ENCODE results near the gene RIGI.

Gene RIGI

GRCh38 chr9:32500768-32501167 is 25.2 kb downstream of the RIGI start:
- ChIA-PET CTCF (no interaction called here), POLR2A (no interaction called here)
- DNase-seq (ENCODE audit: extremely low spot score), result no peak
- no peak for TF ChIP-seq LEF1 (IDR thresholded peaks at IDR 0.05; ENCODE audit: borderline replicate concordance)
- no peak for TF ChIP-seq FOXA1 (IDR thresholded peaks at IDR 0.05)
- no peak for TF ChIP-seq PKNOX1 (IDR thresholded peaks at IDR 0.05)
- TF ChIP-seq SUZ12 (IDR thresholded peaks at IDR 0.05), result no peak
- no peak for TF ChIP-seq TARDBP (IDR thresholded peaks at IDR 0.05)
- no peak for TF ChIP-seq ARNT (IDR thresholded peaks at IDR 0.05)
- TF ChIP-seq CTBP1 (IDR thresholded peaks at IDR 0.05; ENCODE audit: borderline replicate concordance), result no peak

- DNase-seq (ENCODE audit: extremely low spot score), result no peak
- TF ChIP-seq SUZ12 (IDR thresholded peaks at IDR 0.05) (no peak), PKNOX1 (IDR thresholded peaks at IDR 0.05) (no peak), L3MBTL2 (conservative IDR thresholded peaks at IDR 0.05) (no peak), ZNF384 (IDR thresholded peaks at IDR 0.05) (no peak), TARDBP (IDR thresholded peaks at IDR 0.05) (no peak), LEF1 (IDR thresholded peaks at IDR 0.05; ENCODE audit: borderline replicate concordance) (no peak), FOXK2 (IDR thresholded peaks at IDR 0.05) (no peak), HDGF (IDR thresholded peaks at IDR 0.05; ENCODE audit: borderline replicate concordance) (no peak), CTBP1 (IDR thresholded peaks at IDR 0.05; ENCODE audit: borderline replicate concordance) (no peak), BHLHE40 (IDR thresholded peaks at IDR 0.05; ENCODE audit: borderline replicate concordance) (no peak), NFRKB (IDR thresholded peaks at IDR 0.05) (no peak), ARNT (IDR thresholded peaks at IDR 0.05) (no peak), ELF4 (IDR thresholded peaks at IDR 0.05) (no peak), FOXM1 (IDR thresholded peaks at IDR 0.05; ENCODE audit: borderline replicate concordance) (no peak), FOXA1 (IDR thresholded peaks at IDR 0.05) (no peak)
- POLR2A ChIA-PET, result no interaction called here
- CTCF ChIA-PET, result no interaction called here
These were observed 28.1 kb downstream of the RIGI start for GRCh38 chr9:32497921-32498320.

GRCh38 chr9:32490601-32491000 is 35.4 kb downstream of the RIGI start:
- CTCF ChIA-PET, result no interaction called here
- POLR2A ChIA-PET, result no interaction called here
- TF ChIP-seq L3MBTL2 (conservative IDR thresholded peaks at IDR 0.05), result no peak
- TF ChIP-seq FOXM1 (IDR thresholded peaks at IDR 0.05; ENCODE audit: borderline replicate concordance), result no peak
- no peak for TF ChIP-seq ARNT (IDR thresholded peaks at IDR 0.05)
- TF ChIP-seq NFRKB (IDR thresholded peaks at IDR 0.05), result no peak
- TF ChIP-seq SP1 (IDR thresholded peaks at IDR 0.05), result no peak
- no peak for TF ChIP-seq FOXA1 (IDR thresholded peaks at IDR 0.05)
- no peak for TF ChIP-seq PKNOX1 (IDR thresholded peaks at IDR 0.05)
- no peak for TF ChIP-seq ELF4 (IDR thresholded peaks at IDR 0.05)
- no peak for TF ChIP-seq LEF1 (IDR thresholded peaks at IDR 0.05; ENCODE audit: borderline replicate concordance)
- no peak for TF ChIP-seq FOXK2 (IDR thresholded peaks at IDR 0.05)
- TF ChIP-seq HDGF (IDR thresholded peaks at IDR 0.05; ENCODE audit: borderline replicate concordance), result no peak
- no peak for TF ChIP-seq ZNF384 (IDR thresholded peaks at IDR 0.05)
- no peak for TF ChIP-seq CTBP1 (IDR thresholded peaks at IDR 0.05; ENCODE audit: borderline replicate concordance)
- TF ChIP-seq SUZ12 (IDR thresholded peaks at IDR 0.05), result no peak
- TF ChIP-seq TARDBP (IDR thresholded peaks at IDR 0.05), result no peak
- TF ChIP-seq BHLHE40 (IDR thresholded peaks at IDR 0.05; ENCODE audit: borderline replicate concordance), result no peak
- no peak for DNase-seq (ENCODE audit: extremely low spot score)

- TF ChIP-seq FOXA1 (IDR thresholded peaks at IDR 0.05) (no peak), CTBP1 (IDR thresholded peaks at IDR 0.05; ENCODE audit: borderline replicate concordance) (no peak), LEF1 (IDR thresholded peaks at IDR 0.05; ENCODE audit: borderline replicate concordance) (no peak), BHLHE40 (IDR thresholded peaks at IDR 0.05; ENCODE audit: borderline replicate concordance) (no peak), ZNF384 (IDR thresholded peaks at IDR 0.05) (no peak), L3MBTL2 (conservative IDR thresholded peaks at IDR 0.05) (no peak), FOXK2 (IDR thresholded peaks at IDR 0.05) (no peak), TARDBP (IDR thresholded peaks at IDR 0.05) (no peak), ARNT (IDR thresholded peaks at IDR 0.05) (no peak), SUZ12 (IDR thresholded peaks at IDR 0.05) (no peak), HDGF (IDR thresholded peaks at IDR 0.05; ENCODE audit: borderline replicate concordance) (no peak), PKNOX1 (IDR thresholded peaks at IDR 0.05) (no peak), ELF4 (IDR thresholded peaks at IDR 0.05) (no peak), SP1 (IDR thresholded peaks at IDR 0.05) (no peak), FOXM1 (IDR thresholded peaks at IDR 0.05; ENCODE audit: borderline replicate concordance) (no peak), NFRKB (IDR thresholded peaks at IDR 0.05) (no peak)
- CTCF ChIA-PET, result no interaction called here
- POLR2A ChIA-PET, result no interaction called here
- DNase-seq (ENCODE audit: extremely low spot score), result no peak
These were observed 38.0 kb downstream of the RIGI start for GRCh38 chr9:32487981-32488380.

GRCh38 chr9:32486839-32487562 is 39.0 kb downstream of the RIGI start:
- POLR2A ChIA-PET, result no interaction called here
- no peak for TF ChIP-seq HDGF (IDR thresholded peaks at IDR 0.05; ENCODE audit: borderline replicate concordance)
- TF ChIP-seq ZNF384 (IDR thresholded peaks at IDR 0.05), result no peak
- no peak for TF ChIP-seq SUZ12 (IDR thresholded peaks at IDR 0.05)
- TF ChIP-seq TARDBP (IDR thresholded peaks at IDR 0.05), result no peak
- TF ChIP-seq BHLHE40 (IDR thresholded peaks at IDR 0.05; ENCODE audit: borderline replicate concordance), result no peak
- no peak for TF ChIP-seq SP1 (IDR thresholded peaks at IDR 0.05)
- TF ChIP-seq L3MBTL2 (conservative IDR thresholded peaks at IDR 0.05), result no peak
- TF ChIP-seq NFRKB (IDR thresholded peaks at IDR 0.05), result no peak
- no peak for TF ChIP-seq FOXM1 (IDR thresholded peaks at IDR 0.05; ENCODE audit: borderline replicate concordance)
- no peak for TF ChIP-seq ARNT (IDR thresholded peaks at IDR 0.05)
- no peak for TF ChIP-seq FOXA1 (IDR thresholded peaks at IDR 0.05)
- no peak for TF ChIP-seq CTBP1 (IDR thresholded peaks at IDR 0.05; ENCODE audit: borderline replicate concordance)
- no peak for TF ChIP-seq LEF1 (IDR thresholded peaks at IDR 0.05; ENCODE audit: borderline replicate concordance)
- no peak for TF ChIP-seq PKNOX1 (IDR thresholded peaks at IDR 0.05)
- TF ChIP-seq FOXK2 (IDR thresholded peaks at IDR 0.05), result no peak
- no peak for TF ChIP-seq ELF4 (IDR thresholded peaks at IDR 0.05)
- DNase-seq (ENCODE audit: extremely low spot score), result no peak
- CTCF ChIA-PET, result no interaction called here

All from HEK293T (cell line).